NCI-H1930 (cell line): ENCODE results near the gene SMG6.
A peak's percentile ranks its signal among the peaks of the same experiment; 100 is the strongest.

Experiments
- DNase-seq, 2 experiments: peaks; one replicate each; lab custom pipeline; 2025; lab: John Stamatoyannopoulos, UW

The SMG6 gene

GRCh38 chr17:2060681-2061440 is 242.7 kb downstream of the SMG6 start:
- DNase-seq, result no peak

- DNase-seq, result no peak
Observed at GRCh38 chr17:2060385-2060658, 243.3 kb downstream of the SMG6 start.

DNA sequence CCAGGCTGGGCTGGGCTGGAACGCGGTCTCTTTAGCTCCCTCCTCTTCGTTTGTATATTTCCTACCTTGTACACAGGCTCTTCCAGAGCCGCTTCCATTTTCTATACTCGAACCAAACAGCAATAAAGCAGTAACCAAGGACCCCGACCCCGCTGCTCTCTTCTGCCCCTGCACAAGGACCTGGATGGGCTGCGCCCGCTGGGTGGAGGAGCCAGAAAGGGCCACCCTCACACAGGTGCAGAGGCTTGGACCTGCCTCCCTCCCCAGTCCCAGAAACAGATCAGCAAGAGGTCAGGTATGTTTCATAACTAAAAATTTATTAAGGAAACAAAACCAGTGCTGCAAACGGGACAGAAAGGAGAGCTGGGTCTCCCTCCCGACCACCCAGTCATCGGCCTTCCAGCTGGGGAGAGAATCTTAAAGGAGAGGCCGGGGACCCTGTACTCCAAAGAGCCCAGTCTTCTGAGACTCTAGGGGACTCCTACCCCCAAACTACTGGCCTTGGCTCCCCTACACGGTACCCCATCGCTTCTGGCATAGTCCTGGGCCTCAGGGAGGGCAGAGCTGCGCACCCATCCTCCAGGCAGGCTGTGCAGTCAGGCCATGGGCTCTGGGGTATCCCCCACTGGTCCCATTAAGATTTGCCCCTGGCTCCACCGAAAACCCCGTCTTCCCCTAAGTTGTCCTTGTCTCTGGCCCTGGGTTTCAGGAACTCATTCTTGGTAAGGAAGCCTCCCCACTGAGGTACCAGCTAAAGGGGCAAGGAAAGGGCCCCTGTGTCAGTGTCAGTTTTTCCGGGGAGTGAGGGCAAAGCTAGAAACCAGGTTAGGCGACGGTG is 243.8 kb downstream of the SMG6 start:
- DNase-seq, result no peak

DNA sequence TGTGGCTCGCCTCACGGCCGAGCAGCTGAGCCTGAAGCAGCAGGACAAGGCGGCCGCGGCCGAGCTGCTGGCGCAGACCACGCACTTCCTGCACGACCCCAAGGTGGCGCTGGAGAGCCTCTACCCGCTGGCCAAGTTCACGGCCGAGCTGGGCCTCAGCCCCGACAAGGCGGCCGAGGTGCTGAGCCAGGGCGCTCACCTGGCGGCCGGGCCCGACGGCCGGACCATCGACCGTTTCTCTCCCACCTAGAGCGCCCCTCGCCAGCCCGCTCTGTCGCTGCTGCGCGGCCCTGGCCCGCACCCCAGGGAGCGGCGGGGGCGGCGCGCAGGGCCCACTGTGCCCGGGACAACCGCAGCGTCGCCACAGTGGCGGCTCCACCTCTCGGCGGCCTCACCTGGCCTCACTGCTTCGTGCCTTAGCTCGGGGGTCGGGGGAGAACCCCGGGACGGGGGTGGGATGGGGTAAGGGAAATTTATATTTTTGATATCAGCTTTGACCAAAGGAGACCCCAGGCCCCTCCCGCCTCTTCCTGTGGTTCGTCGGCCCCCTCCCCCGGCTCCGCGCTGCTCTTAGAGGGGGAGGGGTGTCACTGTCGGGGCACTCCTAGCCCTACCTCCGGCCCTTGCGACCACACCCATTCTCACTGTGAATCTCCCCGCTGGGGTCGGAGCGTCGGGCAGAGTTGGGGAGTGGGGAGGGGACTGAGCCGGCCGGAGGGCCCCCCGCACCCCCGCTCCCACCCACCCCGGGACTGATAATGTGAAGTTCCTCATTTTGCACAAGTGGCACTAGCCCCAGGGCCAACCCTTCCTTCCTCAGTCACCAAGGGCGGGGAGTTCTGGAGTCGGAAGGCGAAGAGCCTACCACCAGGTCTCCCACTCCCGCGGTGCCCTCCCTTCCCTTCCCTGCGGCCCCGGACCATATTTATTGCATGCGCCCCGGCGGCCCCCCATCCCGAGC is 244.7 kb downstream of the SMG6 start:
- DNase-seq, result no peak

- no peak for DNase-seq
Observed at GRCh38 chr17:2057760-2058585, 245.6 kb downstream of the SMG6 start.

GRCh38 chr17:2057175-2057759 is 246.3 kb downstream of the SMG6 start:
- no peak for DNase-seq

DNA sequence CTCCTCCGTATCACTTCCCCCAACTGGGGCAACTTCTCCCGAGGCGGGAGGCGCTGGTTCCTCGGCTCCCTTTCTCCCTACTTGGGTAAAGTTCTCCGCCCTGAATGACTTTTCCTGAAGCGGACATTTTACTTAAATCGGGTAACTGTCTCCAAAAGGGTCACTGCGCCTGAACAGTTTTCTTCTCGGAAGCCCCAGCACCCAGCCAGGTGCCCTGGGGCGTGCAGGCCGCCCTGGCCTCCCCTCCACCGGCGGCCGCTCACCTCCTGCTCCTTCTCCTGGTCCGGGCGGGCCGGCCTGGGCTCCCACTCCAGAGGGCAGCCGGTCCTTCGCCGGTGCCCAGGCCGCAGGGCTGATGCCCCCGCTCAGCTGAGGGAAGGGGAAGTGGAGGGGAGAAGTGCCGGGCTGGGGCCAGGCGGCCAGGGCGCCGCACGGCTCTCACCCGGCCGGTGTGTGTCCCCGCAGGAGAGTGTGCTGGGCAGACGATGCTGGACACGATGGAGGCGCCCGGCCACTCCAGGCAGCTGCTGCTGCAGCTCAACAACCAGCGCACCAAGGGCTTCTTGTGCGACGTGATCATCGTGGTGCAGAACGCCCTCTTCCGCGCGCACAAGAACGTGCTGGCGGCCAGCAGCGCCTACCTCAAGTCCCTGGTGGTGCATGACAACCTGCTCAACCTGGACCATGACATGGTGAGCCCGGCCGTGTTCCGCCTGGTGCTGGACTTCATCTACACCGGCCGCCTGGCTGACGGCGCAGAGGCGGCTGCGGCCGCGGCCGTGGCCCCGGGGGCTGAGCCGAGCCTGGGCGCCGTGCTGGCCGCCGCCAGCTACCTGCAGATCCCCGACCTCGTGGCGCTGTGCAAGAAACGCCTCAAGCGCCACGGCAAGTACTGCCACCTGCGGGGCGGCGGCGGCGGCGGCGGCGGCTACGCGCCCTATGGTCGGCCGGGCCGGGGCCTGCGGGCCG is 247.1 kb downstream of the SMG6 start:
- DNase-seq, result no peak

- DNase-seq, result no peak
Observed at GRCh38 chr17:2055292-2056205, 248.0 kb downstream of the SMG6 start.

DNA sequence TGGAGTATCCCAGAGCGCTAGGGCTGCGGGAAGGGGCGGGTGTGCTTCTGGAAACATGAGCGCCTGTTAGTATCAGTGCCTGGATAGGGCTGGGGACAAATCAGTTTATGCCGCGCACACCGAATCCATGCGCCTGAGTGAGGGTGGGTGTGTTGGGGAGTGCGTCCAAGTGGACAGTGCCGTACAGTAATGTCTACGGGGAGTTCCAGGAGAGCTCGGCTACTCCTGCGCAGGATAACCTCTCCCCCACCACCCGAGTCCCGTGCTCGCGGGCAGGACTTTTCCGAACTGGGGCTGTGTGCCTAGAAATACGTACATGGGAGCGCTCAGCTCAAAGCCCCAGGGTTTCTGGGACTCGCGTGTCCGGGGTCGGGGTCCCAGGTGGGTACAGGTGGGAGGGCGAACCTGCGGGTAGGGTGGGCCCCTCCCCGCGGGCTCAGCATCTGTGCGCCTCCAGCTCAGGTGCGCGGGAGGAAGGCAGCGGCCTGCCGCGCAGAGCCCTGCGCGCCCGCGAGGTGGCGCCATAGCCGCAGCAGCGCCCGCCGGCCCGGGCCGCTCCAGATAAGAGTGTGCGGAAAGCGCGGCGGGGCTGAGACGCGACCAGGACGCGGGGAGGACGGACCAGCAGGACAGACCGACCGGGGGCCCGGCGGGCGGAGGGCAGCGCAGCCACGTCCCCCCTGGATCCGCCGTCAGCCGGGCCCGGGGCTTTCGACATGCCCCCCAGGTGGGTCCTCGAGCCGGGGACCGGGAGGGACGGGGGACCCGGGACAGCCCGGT is 248.9 kb downstream of the SMG6 start, which contains the start of gene HIC1:
TSS of gene HIC1 (plus strand) at position 592 of the 780 bp plus-strand sequence. CDS start 1,588 bp downstream, outside the sequence.
- peak; percentile 51 to 73 for DNase-seq

- peak in 1 of 2 experiments; percentile 43 for DNase-seq
Observed at GRCh38 chr17:2054262-2054511, 249.4 kb downstream of the SMG6 start.

GRCh38 chr17:2053380-2054261 is 250.0 kb downstream of the SMG6 start:
- peak; percentile 56 to 74 for DNase-seq

GRCh38 chr17:2051933-2052559 is 251.5 kb downstream of the SMG6 start:
- DNase-seq, result no peak

GRCh38 chr17:2051061-2051932 is 252.3 kb downstream of the SMG6 start:
- peak; percentile 23 to 37 for DNase-seq

DNA sequence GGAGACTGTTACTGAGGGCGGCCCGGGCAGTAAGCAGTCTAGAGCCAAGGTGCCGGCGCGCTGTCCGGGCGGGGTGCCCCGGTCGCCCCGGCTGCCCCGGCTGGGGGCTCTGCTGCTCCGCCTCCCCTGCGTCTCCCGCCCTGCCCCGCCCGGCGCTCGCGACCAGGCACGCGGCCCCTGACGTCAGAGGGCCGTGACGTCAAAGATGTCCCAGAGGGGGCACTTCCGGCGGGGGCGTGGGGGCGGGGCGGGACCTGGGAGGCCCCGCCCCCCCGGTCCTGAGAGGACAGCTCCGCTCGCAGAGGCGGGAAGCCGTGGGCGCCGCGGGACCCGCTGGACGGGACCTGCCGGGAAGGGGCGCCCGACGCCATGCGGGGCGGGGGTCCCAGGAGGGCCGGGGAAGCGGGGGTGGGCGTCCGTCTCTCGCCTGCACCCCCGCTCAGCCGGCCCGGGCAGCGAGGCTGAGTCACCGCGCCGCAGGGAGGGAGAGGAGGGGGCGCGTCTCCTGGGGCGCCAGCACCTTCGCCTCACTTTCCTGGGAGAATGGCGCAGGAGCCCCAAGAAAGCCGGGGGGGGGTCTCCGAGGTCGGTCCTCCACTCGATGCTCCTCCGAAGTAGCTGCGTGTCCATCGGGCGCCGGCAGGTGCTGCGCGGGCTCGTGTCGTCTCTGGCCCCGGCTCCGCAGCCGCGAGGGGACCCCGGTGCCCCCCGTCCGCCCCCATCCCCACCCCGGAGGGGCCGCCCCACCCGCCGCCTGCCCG is 253.1 kb downstream of the SMG6 start:
- DNase-seq, result peak; percentile 80 to 89
